ENCODE measurements around the gene CDH4.

DNA sequence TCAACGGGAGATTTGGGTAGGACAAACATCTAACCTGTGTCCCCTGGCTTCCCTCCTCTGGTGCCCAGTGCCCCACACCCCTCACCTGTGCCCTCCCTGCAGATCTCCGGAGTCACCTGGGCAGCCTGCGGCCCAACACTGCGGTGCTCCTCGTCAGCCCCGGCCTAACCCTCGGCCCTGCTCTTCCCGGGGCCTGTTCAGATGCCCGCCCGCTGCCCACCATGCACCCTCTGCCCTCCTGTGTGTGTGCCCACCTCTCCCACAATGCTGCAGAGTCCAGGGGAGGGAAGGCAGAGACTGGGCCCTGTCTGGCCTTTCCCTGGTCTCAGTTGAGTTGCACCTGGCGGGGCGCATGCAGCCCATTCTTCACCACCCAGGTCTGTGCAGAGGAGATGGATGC lies 349.3 kb downstream of the CDH4 start:
- TF ChIP-seq, protein P1, sequence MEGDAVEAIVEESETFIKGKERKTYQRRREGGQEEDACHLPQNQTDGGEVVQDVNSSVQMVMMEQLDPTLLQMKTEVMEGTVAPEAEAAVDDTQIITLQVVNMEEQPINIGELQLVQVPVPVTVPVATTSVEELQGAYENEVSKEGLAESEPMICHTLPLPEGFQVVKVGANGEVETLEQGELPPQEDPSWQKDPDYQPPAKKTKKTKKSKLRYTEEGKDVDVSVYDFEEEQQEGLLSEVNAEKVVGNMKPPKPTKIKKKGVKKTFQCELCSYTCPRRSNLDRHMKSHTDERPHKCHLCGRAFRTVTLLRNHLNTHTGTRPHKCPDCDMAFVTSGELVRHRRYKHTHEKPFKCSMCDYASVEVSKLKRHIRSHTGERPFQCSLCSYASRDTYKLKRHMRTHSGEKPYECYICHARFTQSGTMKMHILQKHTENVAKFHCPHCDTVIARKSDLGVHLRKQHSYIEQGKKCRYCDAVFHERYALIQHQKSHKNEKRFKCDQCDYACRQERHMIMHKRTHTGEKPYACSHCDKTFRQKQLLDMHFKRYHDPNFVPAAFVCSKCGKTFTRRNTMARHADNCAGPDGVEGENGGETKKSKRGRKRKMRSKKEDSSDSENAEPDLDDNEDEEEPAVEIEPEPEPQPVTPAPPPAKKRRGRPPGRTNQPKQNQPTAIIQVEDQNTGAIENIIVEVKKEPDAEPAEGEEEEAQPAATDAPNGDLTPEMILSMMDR (IDR thresholded peaks at IDR 0.05 in 8 of 11, conservative IDR thresholded peaks at IDR 0.05 in 3 of 11) = no peak
- no peak for TF ChIP-seq POLR2AphosphoS5 (IDR thresholded peaks at IDR 0.05)
